GM21786 (cell line): ENCODE results near the gene PITPNM3.
"Not testable (repeated sequence)": the region's sequence is repeated elsewhere in the genome, so short reads cannot be mapped to it uniquely, and the experiment has no call there.

Source experiments
- ATAC-seq: cut with Tn5 transposase; IDR thresholded peaks from one replicate; pipeline ENCODE4 v1.9.1; 2021; ENCODE audit not compliant: unreplicated experiment

PITPNM3 gene

GRCh38 chr17:6574687-6575595 is 18.6 kb upstream of the PITPNM3 start:
- ATAC-seq: no peak

DNA sequence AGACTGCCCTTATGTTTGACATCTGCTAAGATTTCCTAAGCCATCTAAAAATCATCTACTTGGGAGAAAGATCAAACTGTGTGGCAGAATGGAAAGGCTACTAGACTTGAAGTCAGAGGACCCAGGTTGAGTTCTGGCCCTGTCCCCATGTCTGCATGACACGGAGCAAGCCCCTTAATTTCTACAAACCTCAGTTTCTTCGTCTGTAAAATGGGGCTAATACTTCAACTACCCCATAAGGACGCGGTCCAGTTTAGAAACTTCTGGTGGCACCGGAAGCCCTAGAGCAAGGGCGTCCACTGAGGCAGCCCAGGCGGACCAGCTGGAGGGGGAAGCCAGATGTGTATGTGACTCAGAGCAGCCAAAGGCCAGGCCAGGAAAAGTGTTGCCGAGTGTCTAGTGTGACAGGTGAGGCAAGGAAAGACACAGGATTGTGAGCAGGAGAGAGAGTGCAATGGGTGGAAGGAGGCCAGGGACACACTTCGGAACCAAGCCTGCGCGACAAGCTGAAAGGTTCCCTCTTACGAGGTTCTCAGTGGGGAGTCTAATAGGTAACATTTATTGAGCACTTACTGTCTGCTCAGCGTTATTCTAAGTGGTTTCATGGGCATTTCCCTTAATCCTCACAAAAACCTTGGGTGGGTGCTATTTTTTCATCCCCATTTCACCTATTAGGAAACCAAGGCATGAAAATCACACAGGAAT is 17.8 kb upstream of the PITPNM3 start:
- no peak for ATAC-seq

GRCh38 chr17:6573495-6573894 is 17.1 kb upstream of the PITPNM3 start:
- not testable (repeated sequence) for ATAC-seq

GRCh38 chr17:6572972-6573370 is 16.6 kb upstream of the PITPNM3 start:
- ATAC-seq: no peak

DNA sequence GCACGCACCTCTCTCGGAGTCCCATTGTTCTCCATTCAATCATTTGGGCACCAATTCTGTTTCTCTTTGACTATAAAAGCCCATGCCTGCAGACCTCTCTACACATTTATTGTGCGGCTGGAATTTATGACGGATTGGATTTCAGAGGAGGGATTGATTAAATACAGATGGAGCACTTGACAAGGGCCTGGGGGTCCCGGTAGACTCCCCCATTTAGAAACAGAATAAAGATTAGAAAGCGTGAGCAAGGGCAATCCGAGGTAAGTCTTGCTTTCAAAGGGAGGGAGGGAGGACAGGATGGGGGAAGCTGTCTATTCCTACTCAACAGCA is 15.1 kb upstream of the PITPNM3 start:
- no peak for ATAC-seq

DNA sequence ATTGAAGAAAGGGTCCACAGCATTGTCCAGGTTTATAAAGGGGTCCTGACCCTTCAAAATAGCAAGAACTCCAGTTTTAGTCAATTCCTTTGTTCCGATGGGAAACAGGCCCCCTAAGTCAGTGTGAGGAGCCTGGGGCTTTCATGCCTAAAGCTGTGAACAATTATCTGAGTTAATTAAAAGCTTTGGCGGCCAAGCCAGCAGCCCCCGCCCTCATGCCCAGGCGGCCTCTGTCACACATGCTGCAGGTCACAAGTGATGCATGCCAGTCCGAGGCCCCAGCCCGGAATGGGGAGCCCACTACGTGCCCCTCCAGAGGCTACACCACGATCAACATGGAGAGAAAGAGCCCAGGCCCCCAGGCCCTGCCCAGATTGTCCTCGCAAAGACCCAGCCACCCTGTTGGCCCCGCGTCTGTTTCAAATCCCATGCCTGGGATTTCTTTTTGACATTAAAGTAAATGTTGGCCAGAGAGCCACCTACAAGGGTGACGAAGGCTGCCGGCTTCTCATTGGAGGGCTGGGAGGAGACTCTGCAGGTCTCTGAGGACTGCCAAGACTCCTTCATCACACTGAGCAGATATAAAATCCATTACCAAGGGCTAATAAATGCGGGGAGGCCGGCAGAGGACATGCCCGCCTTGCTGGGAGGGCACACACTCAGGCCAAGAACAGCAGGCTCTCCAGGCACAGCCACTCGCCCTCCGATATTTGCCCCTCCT is 14.5 kb upstream of the PITPNM3 start:
- no peak for ATAC-seq

DNA sequence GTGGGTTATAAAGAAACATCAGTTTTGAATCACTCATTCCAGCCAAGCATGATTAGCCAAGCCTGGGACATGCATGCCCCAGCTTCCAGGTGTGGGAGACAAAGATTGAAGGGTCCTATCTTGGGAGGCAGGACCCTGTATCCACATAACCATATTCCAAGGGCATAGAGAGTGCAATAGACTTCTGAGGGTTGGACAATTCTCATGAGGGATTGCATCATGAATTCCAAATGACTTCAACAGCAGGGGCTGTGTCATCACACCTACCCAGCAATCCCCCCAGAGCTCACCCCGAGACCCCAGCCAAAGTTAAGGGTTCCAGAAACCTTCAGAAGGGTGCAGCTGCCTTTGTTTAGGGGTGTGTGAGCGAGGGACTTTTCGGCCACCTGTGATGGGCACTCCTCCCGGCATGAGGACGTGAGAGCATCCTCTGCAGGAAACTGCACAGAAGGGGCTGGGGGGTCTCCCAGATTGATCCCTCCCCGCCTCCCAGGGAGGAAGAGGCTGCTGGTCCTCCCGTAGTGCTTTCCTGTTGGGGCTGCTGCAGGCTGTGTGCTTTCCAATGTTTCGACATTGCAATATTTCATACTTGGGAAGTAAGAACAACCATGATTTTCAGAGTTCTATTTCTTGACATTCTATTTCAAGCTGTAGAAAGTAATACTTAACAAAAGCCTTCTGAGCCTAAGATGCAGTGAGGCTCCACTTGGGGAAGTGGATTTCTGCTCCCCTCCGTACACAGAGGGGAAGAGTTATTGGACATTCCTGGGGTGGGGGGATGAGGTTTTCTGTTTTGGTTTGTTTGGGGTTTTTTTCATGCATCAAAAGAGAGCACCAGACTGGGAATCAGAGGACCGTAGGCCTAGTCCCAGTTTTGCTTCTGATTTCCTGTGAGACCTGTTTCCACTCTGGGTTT is 13.3 kb upstream of the PITPNM3 start:
- no peak for ATAC-seq

GRCh38 chr17:6568184-6568758 is 11.9 kb upstream of the PITPNM3 start:
- ATAC-seq: no peak

- ATAC-seq: no peak
Measured at GRCh38 chr17:6567528-6568183, 11.3 kb upstream of the PITPNM3 start.

DNA sequence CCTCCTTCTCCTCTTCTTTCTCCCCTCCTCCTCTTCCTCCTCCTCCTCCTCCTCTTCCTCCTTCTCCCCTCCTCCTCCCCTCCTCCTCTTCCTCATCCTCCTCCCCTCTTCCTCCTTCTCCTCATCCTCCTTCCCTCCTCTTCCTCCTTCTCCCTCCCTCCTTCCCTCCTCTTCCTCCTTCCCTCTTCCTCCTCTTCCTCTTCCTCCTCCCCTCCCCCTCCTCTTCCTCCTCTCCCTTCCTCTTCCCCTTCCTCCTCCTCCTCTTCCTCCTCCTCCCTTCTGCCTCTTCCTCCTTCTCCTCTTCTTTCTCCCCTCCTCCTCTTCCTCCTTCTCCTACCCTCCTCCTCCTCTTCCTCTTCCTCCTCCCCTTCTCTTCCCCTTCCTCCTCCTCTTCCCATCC is 5.1 kb upstream of the PITPNM3 start:
- ATAC-seq: no peak

GRCh38 chr17:6560496-6560895 is 4.1 kb upstream of the PITPNM3 start:
- no peak for ATAC-seq

DNA sequence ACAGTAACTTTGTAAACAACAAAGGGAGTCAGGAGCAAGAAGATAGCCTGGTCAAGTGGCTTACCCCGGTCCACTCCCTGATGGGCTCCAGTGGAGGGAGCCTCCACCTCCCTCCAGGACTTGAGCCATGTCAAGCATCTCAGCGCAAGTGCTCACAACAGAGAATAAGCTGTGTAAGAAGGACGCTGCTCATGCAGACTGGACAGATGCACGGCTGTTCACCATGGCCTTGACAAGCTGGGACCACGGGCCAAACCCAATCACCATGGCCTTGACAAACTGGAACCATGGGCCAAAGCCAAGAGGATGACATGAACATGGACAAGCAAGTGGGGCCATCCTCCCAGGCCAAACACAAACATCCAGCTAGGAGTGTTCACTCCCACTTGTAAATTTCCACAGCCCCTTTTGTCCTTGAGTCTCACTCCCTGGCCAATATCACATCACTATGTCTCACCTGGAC is 3.4 kb upstream of the PITPNM3 start:
- no peak for ATAC-seq

DNA sequence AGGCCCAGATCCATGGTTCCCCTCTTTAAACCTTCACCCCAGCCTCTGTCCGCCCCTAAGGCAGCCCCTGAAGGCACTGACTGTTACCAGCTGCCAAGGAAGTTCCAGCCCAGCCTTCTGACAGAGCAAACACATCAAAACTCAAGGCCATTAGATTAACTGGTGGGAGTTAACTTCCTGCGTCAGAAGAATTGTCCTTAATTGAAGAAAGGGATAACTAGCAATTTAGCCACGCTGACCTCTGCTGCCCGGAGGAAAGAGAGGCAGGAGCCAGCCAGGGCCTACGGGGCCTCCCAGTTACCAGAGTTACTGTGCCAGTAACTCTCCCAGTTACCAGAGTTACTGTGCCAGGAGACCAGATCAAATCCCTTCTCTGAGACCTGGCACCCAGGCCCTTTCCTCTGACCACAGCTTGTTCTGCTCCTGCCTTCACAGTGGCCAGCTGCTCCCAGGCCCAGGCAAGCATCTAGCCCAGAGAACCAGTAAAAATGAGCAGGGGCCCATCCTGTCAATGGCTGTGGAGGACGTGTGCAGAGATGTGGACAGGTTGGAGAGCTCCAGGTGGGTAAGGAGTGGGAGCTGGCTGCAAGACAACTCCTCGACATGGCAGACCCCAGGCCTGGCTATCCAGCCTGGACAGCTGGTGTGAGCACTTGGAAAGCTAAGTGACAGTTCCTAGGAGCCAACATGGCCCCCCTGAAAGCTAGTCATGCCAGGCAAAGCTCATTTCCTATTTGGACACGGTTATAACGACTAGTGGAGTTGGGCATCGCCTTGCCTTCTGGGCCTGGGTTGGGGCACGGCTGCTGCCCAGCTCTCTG is 2.8 kb upstream of the PITPNM3 start:
- no peak for ATAC-seq

- no peak for ATAC-seq
Measured at GRCh38 chr17:6558276-6558675, 1.9 kb upstream of the PITPNM3 start.

GRCh38 chr17:6557040-6557438 is 684 bp upstream of the PITPNM3 start:
- ATAC-seq: no peak

- no peak for ATAC-seq
Measured at GRCh38 chr17:6555331-6556120, 829 bp downstream of the PITPNM3 start.

DNA sequence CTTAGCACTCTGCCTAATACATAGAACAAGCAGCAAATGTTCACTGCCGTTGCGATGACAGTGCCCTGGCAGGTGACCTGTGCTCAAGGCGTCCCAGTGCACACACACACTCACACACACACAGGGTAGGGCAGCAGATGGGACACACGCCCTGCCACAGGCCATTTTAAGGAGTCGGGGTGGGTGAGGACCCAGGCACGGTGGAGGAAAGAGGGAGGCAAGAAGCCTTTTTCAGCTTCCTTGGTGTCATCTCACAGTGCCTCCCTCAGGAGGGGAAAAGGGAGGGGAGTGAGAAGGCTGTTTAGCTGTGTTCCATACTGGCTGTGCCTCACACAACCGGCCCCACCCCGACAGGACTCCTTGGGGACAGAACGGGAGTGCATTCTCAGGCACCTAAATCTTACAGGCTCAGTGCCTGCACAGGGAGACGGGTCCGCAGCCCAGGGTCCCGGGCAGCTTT is 1.5 kb downstream of the PITPNM3 start:
- ATAC-seq: no peak

DNA sequence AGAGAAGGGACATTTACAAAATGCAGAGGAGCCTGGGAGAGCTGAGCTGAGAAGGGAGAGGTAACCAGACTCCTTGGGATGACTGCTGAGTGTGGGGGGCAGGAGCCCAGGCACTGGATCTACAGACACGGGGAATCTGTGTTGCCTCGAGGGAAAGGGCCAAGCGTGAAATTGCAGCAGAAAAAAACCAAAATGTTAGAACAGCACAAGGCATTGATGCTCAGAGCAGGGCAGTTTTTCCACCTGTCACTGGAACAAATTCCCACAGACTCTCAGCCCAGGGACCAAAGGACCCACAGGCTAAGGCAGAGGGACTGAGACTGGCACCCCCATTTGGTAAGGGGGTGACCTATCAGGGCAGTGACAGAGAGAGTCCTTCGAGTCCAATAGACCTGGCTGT is 2.0 kb downstream of the PITPNM3 start:
- ATAC-seq: no peak
